HepG2 (cell line): ENCODE results near the gene SIGLEC10. TPM values are rescaled to one million over a fixed set of nuclear protein-coding genes. Genes with fewer than 3 reads are reported as not detected.

ENCODE experiments used
- ATAC-seq: fragments of 200-7000 bp; cut with Tn5 transposase; 3 replicates; pipeline ENCODE4 v1.9.1; 2020; ENCODE audit warnings: mild to moderate bottlenecking, moderate library complexity
- BruUV-seq: library from RNA; stranded (reverse); fragments of 400-500 nt; replicated peaks from 2 replicates; lab custom pipeline; 2021; lab: Mats Ljungman, UMichigan
- CTCF ChIA-PET: fragments of 300-600 bp; formaldehyde crosslinking; extraction: SDS; loops from one replicate; lab custom pipeline; 2021; ENCODE audit warnings: low total read pairs, inconsistent platforms, low intra/inter-chr PET ratio; lab: Yijun Ruan, JAX
- POLR2A ChIA-PET: fragments of 350-600 bp; sonication (Branson Sonifier 250); formaldehyde crosslinking; loops from one replicate; lab custom pipeline; 2020; ENCODE audit warnings: antibody characterized with exemption, inconsistent platforms; lab: Yijun Ruan, JAX
- DNase-seq: peaks from one replicate; pipeline ENCODE4 v3.0.0-alpha.2; 2015; ENCODE audit warnings: low spot score
- FAIRE-seq: peaks from 3 replicates; lab custom pipeline; 2011; peaks lifted over from hg19 to GRCh38; lab: Jason Lieb, UNC
- H2AFZ ChIP-seq: one replicate; pipeline ENCODE4 v1.6.1; 2011; ENCODE audit warnings: low read length, inconsistent platforms
- H3K27ac ChIP-seq: fragments of 300-600 bp; 3 replicates; pipeline ENCODE4 v1.8.0; 2011; ENCODE audit warnings: mixed run types, mild to moderate bottlenecking, mixed read lengths, low read length, inconsistent platforms; ENCODE audit not compliant: insufficient read depth; ENCODE audit errors: extremely low read length
- H3K27me3 ChIP-seq, 2 experiments: fragments of 200-600 bp in 1 of 2; 2 replicates in 1 of 2; 3 replicates in 1 of 2; pipeline versions ENCODE4 v1.6.0 to v1.8.0; 2011; ENCODE audit warnings: low read length in 2 of 2, mild to moderate bottlenecking in 2 of 2, moderate library complexity in 2 of 2, inconsistent platforms in 1 of 2; ENCODE audit not compliant: insufficient read depth in 2 of 2, control insufficient read depth in 1 of 2
- H3K36me3 ChIP-seq, 2 experiments: fragments of 200-600 bp in 1 of 2; replicated peaks in 1 of 2; 2 replicates in 1 of 2; 3 replicates in 1 of 2; pipeline versions ENCODE4 v1.5.1 to v1.8.0; 2011; ENCODE audit warnings: low read length in 2 of 2, inconsistent platforms in 1 of 2; ENCODE audit not compliant: insufficient read depth in 2 of 2, control insufficient read depth in 1 of 2
- H3K4me1 ChIP-seq: 2 replicates; pipeline ENCODE4 v1.5.1; 2012; ENCODE audit warnings: low read length, inconsistent platforms; ENCODE audit not compliant: insufficient read depth
- H3K4me2 ChIP-seq: 2 replicates; pipeline ENCODE4 v1.6.0; 2011; ENCODE audit warnings: low read depth, low read length, inconsistent platforms
- H3K4me3 ChIP-seq, 3 experiments: fragments of 200-600 bp in 1 of 3; sonication (generic), shearing (Covaris generic) in 1 of 3; replicated peaks in 1 of 3; 2 replicates each; pipeline ENCODE4 v1.5.1; 2011 to 2016; ENCODE audit warnings: low read length in 3 of 3, inconsistent platforms in 2 of 3, low read depth in 2 of 3, mild to moderate bottlenecking in 2 of 3, control low read depth in 1 of 3, mixed read lengths in 1 of 3; ENCODE audit not compliant: insufficient read depth in 1 of 3
- H3K79me2 ChIP-seq: one replicate; pipeline ENCODE4 v1.6.1; 2011; ENCODE audit warnings: low read length, inconsistent platforms; ENCODE audit not compliant: insufficient read depth
- H3K9ac ChIP-seq: 2 replicates; pipeline ENCODE4 v1.6.0; 2011; ENCODE audit warnings: mild to moderate bottlenecking, low read depth, low read length, inconsistent platforms; ENCODE audit not compliant: insufficient read depth
- H3K9me3 ChIP-seq: 2 replicates; pipeline ENCODE4 v1.5.1; 2012; ENCODE audit warnings: mild to moderate bottlenecking, low read length
- H4K20me1 ChIP-seq: 2 replicates; pipeline ENCODE4 v1.6.0; 2011; ENCODE audit warnings: inconsistent platforms, mild to moderate bottlenecking, low read length, moderate library complexity; ENCODE audit not compliant: insufficient read depth
- ARNTL ChIP-seq: sonication (generic); formaldehyde crosslinking; IDR thresholded peaks from 2 replicates; pipeline ENCODE4 v1.4.0; 2020; ENCODE audit warnings: mild to moderate bottlenecking, missing genetic modification reagents
- BHLHE40 ChIP-seq: IDR thresholded peaks from 2 replicates; pipeline ENCODE4 v1.6.1; 2011; ENCODE audit warnings: low read length, improper control_type of control experiment
- BRCA1 ChIP-seq: sonication (generic); formaldehyde crosslinking; IDR thresholded peaks from 2 replicates; pipeline ENCODE4 v1.4.0; 2020; ENCODE audit warnings: missing genetic modification reagents
- CAMTA2 ChIP-seq: sonication (generic); formaldehyde crosslinking; IDR thresholded peaks from 2 replicates; pipeline ENCODE4 v1.4.0; 2020; ENCODE audit warnings: mild to moderate bottlenecking, missing genetic modification reagents, borderline replicate concordance
- FLYWCH1 ChIP-seq: sonication (generic); formaldehyde crosslinking; IDR thresholded peaks from 2 replicates; pipeline ENCODE4 v1.8.1; 2023; ENCODE audit warnings: mild to moderate bottlenecking, missing genetic modification reagents
- HMG20B ChIP-seq: conservative IDR thresholded peaks from 2 replicates; pipeline ENCODE4 v1.6.1; 2016; ENCODE audit warnings: missing genetic modification reagents, missing compliant biosample characterization
- HOXA5 ChIP-seq: sonication (generic); formaldehyde crosslinking; IDR thresholded peaks from 2 replicates; pipeline ENCODE4 v1.4.0; 2020; ENCODE audit warnings: missing genetic modification reagents
- PLRG1 ChIP-seq: fragments of 450-650 bp; conservative IDR thresholded peaks from 2 replicates; pipeline ENCODE4 v1.6.1; 2016
- SATB2 ChIP-seq: sonication (generic); formaldehyde crosslinking; IDR thresholded peaks from 2 replicates; pipeline ENCODE4 v1.5.0; 2020; ENCODE audit warnings: missing genetic modification reagents
- SETDB1 ChIP-seq: sonication (generic); formaldehyde crosslinking; IDR thresholded peaks from 2 replicates; pipeline ENCODE4 v1.5.1; 2020; ENCODE audit warnings: missing genetic modification reagents, mild to moderate bottlenecking, borderline replicate concordance
- THAP11 ChIP-seq: IDR thresholded peaks from 2 replicates; pipeline ENCODE4 v1.6.1; 2016; ENCODE audit warnings: missing biosample characterization, missing genetic modification reagents
- TOPORS ChIP-seq: sonication (generic); formaldehyde crosslinking; IDR thresholded peaks from 2 replicates; pipeline ENCODE4 v1.8.0; 2023; ENCODE audit warnings: mild to moderate bottlenecking, missing genetic modification reagents
- ZC3H4 ChIP-seq: sonication (generic); formaldehyde crosslinking; IDR thresholded peaks from 2 replicates; pipeline ENCODE4 v1.4.0; 2020; ENCODE audit warnings: missing genetic modification reagents, borderline replicate concordance
- ZFAT ChIP-seq: sonication (generic); formaldehyde crosslinking; conservative IDR thresholded peaks from 2 replicates; pipeline ENCODE4 v1.8.1; 2023; ENCODE audit warnings: missing genetic modification reagents, inconsistent platforms
- ZNF350 ChIP-seq: sonication (generic); formaldehyde crosslinking; IDR thresholded peaks from 2 replicates; pipeline ENCODE4 v1.4.0; 2020; ENCODE audit warnings: mild to moderate bottlenecking, low read depth, missing genetic modification reagents, borderline replicate concordance
- ZNF564 ChIP-seq: sonication (generic); formaldehyde crosslinking; IDR thresholded peaks from 2 replicates; pipeline ENCODE4 v1.8.1; 2023; ENCODE audit warnings: mild to moderate bottlenecking, missing genetic modification reagents
- WGBS: methylation state at CpG from one replicate; pipeline ENCODE4 v1.1.6; 2017; ENCODE audit warnings: low lambda C conversion rate; 5-methylcytosine and 5-hydroxymethylcytosine counted together
- in situ Hi-C: cut with HindIII; loops from 2 replicates; pipeline ENCODE4 v1.10.0; 2017; ENCODE audit warnings: low pct_unique_long_range_greater_than_20kb; ENCODE audit not compliant: extremely low pct_ligation_motif_present
- intact Hi-C: fragments of 100-400 bp; cut with micrococcal nuclease; formaldehyde crosslinking; loops from one replicate; pipeline ENCODE4 v1.10.0; 2022; ENCODE audit not compliant: unreplicated experiment
- polyA plus RNA-seq, 8 experiments: library from polyadenylated mRNA; depleted of rRNA in 3 of 8; stranded (reverse) in 7 of 8; unstranded in 1 of 8; fragments of >200 nt; fragmentation: Illumina TruSeq in 4 of 8; extraction: Trizol in 4 of 8; gene quantifications; 2 replicates each; pipeline versions ENCODE4 v1.2.1 to v1.2.3, GENCODE V29; 2011 to 2016; ENCODE audit warnings: low read depth in 4 of 8, missing spikeins in 1 of 8, mixed read lengths in 1 of 8; ENCODE audit not compliant: insufficient read depth in 1 of 8
- total RNA-seq, 5 experiments: library from RNA; depleted of rRNA; stranded (reverse); fragments of >200 nt; fragmentation: Illumina TruSeq; extraction: Trizol; gene quantifications; 2 replicates each; pipeline ENCODE4 v1.2.3, GENCODE V29; 2016; ENCODE audit warnings: low read depth in 1 of 5
- TF ChIP-seq, protein P1 (sequence below): sonication (generic); formaldehyde crosslinking; IDR thresholded peaks from 2 replicates; pipeline ENCODE4 v1.4.0; 2020; ENCODE audit warnings: missing genetic modification reagents
- TF ChIP-seq, protein P2 (sequence below): IDR thresholded peaks from 2 replicates; pipeline ENCODE4 v1.6.1; 2016; ENCODE audit warnings: mild to moderate bottlenecking
- TF ChIP-seq, protein P3 (sequence below): sonication (generic); formaldehyde crosslinking; IDR thresholded peaks from 2 replicates; pipeline ENCODE4 v1.4.0; 2020; ENCODE audit warnings: missing genetic modification reagents
- TF ChIP-seq, protein P4 (sequence below): IDR thresholded peaks from 2 replicates; pipeline ENCODE4 v1.6.1; 2018; ENCODE audit warnings: missing genetic modification reagents

The SIGLEC10 gene
- total and polyA plus RNA-seq, 2 of the 13 experiments (the other 11 are each of a cell fraction or from before 2014, with no cell fraction given), result not detected

DNA sequence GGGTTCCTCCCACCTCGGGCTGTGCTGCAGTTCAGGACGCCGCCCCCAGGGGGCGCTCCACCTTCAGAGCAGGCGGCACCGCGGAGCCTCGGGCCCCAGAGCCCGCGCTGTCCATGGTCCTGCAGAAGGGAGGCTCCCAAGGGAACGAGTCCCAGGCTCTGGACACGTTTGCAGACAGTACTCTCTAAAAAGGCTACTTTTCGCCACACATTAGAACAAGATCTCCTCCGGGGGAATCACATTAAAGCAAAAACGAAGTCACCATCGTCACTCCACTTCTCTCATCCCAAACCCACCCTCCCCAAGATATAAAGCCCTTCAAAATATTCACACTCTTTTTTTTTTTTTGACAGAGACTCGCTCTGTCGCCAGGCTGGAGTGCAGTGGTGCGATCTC is 4.6 kb upstream of the SIGLEC10 start:
- Histone ChIP-seq H2AFZ (no peak overlapping the region), H3K36me3 (no peaks in the 10 kb centered on the region), H3K27me3 (no peaks in the 10 kb centered on the region; a peak in 2 of 5 replicates), H3K9me3 (no peaks in the 10 kb centered on the region), H3K4me1 (no peaks in the 10 kb centered on the region), H3K79me2 (no peaks in the 10 kb centered on the region), H3K9ac (no peak overlapping the region), H3K27ac (no peak overlapping the region), H3K4me3 (no peak overlapping the region), H3K4me2 (no peak overlapping the region), H4K20me1 (peaks cover 2% of the 10 kb centered on the region; the same call in 1 of the 2 replicates)
- FAIRE-seq (peak; percentile 71), ATAC-seq (peak; percentile 92), DNase-seq (peak; percentile 67)
- ChIA-PET CTCF (interaction anchor here (1.0 to 1.4 kb wide), 2 partner anchors 83 to 93 kb away, joined by 5 to 8 read pairs; no protein-coding TSS in a partner anchor), POLR2A (interaction anchor here (0.9 kb wide), 1 partner anchor 82 kb away, joined by 3 read pairs; no protein-coding TSS in a partner anchor)
- WGBS, result 30% methylated on average over 7 of the region's 19 CpGs
- intact Hi-C loops, result no loop called here
- in situ Hi-C loops, result no loop called here
- no TSS peak for BruUV-seq
- TF ChIP-seq SETDB1 (CRISPR knock-in tag) (no peak), HMG20B (peak; percentile 93), ARNTL (CRISPR knock-in tag) (peak; percentile 90), ZFAT (CRISPR knock-in tag) (peak; percentile 82; the same call in 1 of the 2 replicates), THAP11 (peak; percentile 85), ZNF350 (peak; percentile 88), PLRG1 (no peak), FLYWCH1 (CRISPR knock-in tag) (peak; percentile 96), BRCA1 (CRISPR knock-in tag) (peak; percentile 99), BHLHE40 (no peak), TOPORS (CRISPR knock-in tag) (peak; percentile 90), ZC3H4 (CRISPR knock-in tag) (peak; percentile 64; the same call in 1 of the 2 replicates), ZNF564 (CRISPR knock-in tag) (peak; percentile 95), SATB2 (peak; percentile 97), CAMTA2 (CRISPR knock-in tag) (peak; percentile 90; the same call in 1 of the 2 replicates), HOXA5 (CRISPR knock-in tag) (peak; percentile 99)
- TF ChIP-seq, protein P1, sequence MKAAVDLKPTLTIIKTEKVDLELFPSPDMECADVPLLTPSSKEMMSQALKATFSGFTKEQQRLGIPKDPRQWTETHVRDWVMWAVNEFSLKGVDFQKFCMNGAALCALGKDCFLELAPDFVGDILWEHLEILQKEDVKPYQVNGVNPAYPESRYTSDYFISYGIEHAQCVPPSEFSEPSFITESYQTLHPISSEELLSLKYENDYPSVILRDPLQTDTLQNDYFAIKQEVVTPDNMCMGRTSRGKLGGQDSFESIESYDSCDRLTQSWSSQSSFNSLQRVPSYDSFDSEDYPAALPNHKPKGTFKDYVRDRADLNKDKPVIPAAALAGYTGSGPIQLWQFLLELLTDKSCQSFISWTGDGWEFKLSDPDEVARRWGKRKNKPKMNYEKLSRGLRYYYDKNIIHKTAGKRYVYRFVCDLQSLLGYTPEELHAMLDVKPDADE (CRISPR knock-in tag), result peak; percentile 96
- TF ChIP-seq, protein P2, sequence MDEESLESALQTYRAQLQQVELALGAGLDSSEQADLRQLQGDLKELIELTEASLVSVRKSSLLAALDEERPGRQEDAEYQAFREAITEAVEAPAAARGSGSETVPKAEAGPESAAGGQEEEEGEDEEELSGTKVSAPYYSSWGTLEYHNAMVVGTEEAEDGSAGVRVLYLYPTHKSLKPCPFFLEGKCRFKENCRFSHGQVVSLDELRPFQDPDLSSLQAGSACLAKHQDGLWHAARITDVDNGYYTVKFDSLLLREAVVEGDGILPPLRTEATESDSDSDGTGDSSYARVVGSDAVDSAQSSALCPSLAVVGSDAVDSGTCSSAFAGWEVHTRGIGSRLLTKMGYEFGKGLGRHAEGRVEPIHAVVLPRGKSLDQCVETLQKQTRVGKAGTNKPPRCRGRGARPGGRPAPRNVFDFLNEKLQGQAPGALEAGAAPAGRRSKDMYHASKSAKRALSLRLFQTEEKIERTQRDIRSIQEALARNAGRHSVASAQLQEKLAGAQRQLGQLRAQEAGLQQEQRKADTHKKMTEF (CRISPR knock-in tag), result peak; percentile 89
- TF ChIP-seq, protein P3, sequence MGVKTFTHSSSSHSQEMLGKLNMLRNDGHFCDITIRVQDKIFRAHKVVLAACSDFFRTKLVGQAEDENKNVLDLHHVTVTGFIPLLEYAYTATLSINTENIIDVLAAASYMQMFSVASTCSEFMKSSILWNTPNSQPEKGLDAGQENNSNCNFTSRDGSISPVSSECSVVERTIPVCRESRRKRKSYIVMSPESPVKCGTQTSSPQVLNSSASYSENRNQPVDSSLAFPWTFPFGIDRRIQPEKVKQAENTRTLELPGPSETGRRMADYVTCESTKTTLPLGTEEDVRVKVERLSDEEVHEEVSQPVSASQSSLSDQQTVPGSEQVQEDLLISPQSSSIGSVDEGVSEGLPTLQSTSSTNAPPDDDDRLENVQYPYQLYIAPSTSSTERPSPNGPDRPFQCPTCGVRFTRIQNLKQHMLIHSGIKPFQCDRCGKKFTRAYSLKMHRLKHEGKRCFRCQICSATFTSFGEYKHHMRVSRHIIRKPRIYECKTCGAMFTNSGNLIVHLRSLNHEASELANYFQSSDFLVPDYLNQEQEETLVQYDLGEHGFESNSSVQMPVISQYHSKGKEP (CRISPR knock-in tag), result peak; percentile 99
- TF ChIP-seq, protein P4, sequence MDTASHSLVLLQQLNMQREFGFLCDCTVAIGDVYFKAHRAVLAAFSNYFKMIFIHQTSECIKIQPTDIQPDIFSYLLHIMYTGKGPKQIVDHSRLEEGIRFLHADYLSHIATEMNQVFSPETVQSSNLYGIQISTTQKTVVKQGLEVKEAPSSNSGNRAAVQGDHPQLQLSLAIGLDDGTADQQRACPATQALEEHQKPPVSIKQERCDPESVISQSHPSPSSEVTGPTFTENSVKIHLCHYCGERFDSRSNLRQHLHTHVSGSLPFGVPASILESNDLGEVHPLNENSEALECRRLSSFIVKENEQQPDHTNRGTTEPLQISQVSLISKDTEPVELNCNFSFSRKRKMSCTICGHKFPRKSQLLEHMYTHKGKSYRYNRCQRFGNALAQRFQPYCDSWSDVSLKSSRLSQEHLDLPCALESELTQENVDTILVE, result peak; percentile 98
